Stimulated activated CD8-positive, alpha-beta memory T cell treated with anti-CD3 and anti-CD28 coated beads, Interleukin-7, amount 100 ng/mL, for 24 hours (primary cell): ENCODE results near the gene PKDCC.

Experiments used
- DNase-seq: peaks from one replicate; pipeline ENCODE4 v3.0.0-alpha.2; 2020; ENCODE audit warnings: low read depth

The PKDCC gene

GRCh38 chr2:42047488-42048298 is at the start of gene PKDCC:
PKDCC (plus strand) TSS chr2:42048021; CDS start chr2:42048200, 179 bp downstream.
- no peak for DNase-seq

- no peak for DNase-seq
Measured at GRCh38 chr2:41998186-41999127, 49.4 kb upstream of the PKDCC start.

- DNase-seq = no peak
Measured at GRCh38 chr2:41999128-41999480, 48.7 kb upstream of the PKDCC start.

DNA sequence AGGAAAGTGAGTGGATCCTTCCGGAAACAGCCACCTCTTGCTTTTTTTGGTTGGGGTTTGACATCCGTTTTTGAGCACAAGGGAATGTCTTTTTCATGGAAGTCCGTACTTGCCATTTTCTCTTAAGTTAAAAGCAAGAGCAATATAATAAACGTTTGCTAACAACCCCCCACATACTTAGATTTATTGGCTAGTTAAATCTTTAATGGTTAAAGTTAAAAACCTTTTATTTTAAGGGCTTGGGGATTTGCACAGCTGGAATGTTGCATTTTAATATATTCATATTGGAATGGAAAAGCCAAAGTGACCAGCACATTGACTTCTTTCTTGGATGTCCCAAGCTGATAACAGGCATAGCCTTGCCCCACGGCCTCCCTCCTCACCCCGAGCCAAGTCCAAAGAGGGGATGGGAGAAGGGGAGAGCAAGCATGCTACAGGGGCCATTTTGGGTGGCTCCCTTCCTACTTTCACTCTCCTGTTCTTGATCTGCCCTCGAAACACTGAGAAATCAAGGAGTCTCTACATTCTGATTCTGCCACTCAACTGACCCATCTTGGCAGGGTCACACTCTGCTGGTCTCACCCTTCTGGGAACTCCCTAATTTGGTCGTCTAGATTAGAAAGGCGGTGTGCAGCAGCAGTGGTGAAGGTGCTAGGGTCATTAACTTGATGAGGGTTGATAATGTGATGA is 48.1 kb upstream of the PKDCC start:
- DNase-seq = no peak

GRCh38 chr2:42001711-42002201 is 46.1 kb upstream of the PKDCC start:
- DNase-seq = no peak

DNA sequence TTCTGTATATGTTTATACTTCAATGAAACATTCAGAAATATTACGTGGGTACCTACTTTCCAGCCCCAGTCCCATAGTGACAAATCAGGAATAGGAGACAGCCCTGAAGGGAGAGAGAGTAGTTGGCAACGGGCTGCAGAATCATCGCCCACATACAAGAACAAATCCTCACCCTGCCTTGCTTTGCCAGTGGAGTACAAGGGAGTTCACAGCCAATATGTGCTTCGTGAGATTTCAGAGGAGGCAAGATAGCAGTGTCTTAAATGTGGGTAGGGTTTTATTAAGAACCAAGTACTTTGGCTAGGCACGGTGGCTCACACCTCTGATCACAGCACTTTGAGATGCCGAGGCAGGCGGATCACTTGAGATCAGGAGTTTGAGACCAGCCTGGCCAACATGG is 40.3 kb upstream of the PKDCC start:
- no peak for DNase-seq

- no peak for DNase-seq
Measured at GRCh38 chr2:42008241-42008921, 39.4 kb upstream of the PKDCC start.

DNA sequence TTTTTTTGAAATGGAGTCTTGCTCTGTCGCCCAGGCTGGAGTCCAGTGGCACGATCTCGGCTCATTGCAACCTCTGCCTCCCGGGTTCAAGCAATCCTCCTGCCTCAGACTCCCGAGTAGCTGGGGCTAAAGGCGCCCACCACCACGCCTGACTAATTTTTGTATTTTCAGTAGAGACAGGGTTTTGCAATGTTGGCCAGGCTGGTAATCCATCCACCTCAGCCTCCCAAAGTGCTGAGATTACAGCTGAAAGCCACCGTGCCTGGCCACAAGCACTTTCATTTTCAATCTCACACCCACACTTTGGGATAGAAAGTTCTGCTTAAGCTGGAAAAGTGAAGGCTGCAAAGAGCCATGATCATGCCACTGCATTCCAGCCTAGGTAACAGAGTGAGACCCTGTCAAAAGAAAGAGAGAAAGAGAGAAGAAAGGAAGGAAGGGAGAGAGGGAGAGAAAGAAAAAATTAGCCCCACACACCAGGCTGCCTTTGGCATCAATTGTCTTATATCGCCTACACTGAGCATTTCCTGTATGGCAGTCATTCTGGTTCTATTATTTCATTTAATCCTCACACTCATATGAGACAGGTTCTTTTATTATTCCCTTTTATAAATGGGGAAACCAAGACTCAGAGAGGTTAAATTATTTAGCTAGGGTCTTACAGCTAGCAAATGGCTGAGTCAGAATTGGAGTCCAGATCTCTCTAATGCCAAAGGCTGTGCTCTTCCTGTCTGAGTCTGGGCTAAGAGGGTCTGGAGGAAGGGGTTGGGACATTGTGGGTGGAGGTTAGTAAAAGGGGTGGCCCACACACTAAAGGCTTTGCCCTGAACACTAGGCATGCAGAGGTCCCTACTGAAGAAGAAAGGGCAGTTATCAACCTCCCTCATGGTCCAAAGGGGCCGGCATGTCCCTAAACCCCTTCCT is 37.9 kb upstream of the PKDCC start:
- no peak for DNase-seq

DNA sequence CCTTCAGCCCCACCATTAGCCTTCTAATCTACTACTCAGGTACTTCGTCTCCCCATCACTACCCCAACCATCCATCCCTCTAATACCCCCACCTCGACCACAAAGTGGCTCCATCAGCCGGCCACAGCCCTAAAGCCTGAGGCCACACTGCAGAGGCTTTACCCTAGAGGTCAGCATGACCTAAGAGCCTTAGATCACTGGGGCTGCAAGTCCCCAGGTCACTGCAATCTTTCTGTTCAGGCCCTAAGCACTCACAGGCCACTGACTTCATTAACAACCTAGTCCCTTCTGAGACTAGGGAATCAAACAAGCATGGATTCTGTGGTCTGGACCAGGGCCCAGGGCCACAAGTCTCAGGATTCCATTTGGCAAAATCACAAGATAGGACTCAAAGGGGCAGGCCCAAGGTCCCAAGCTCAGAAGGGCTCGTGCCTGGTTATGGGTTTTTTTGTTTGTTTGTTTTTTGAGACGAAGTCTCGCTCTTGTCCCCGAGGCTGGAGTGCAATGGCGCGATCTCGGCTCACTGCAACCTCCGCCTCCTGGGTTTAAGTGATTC is 37.0 kb upstream of the PKDCC start:
- no peak for DNase-seq

- no peak for DNase-seq
Measured at GRCh38 chr2:42012137-42012536, 35.7 kb upstream of the PKDCC start.

GRCh38 chr2:42012651-42013050 is 35.2 kb upstream of the PKDCC start:
- no peak for DNase-seq

DNA sequence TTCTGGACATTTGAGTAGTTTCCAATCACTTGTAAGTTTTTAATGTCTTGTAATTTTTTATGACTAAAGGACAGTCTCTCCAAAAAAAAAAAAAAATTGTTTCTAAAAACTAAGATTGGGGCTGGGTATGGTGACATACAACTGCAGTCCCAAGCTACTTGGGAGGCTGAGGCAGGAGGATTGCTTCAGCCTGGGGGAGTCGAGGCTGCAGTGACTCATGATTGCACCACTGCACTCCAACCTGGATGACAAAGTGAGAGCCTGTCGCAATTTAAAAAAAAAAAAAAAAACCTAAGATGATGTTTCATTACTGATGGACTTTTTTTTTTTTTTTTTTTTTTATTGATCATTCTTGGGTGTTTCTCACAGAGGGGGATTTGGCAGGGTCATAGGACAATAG is 34.4 kb upstream of the PKDCC start:
- no peak for DNase-seq

- DNase-seq = no peak
Measured at GRCh38 chr2:42021464-42021863, 26.4 kb upstream of the PKDCC start.

GRCh38 chr2:42025151-42025582 is 22.7 kb upstream of the PKDCC start:
- DNase-seq = no peak

DNA sequence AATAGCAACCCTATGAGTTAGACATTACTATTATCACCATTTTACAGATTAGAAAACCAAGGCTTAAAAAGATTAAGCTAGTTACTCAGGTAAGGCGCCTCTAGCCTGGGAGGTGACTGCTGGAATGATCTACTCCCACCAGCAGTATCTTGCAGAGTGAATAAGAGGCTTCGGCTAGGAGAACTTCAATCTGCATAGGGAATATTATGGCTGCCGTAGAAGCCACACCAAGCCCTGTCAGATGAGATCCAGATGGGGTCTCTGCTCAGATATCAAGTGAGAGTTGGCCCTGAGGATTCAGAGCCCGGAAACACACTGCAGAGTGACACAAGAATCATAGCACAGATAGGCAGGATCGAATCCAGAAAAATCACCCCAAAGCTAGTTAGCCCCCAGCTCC is 21.5 kb upstream of the PKDCC start:
- DNase-seq = no peak

- no peak for DNase-seq
Measured at GRCh38 chr2:42028571-42029148, 19.2 kb upstream of the PKDCC start.

DNA sequence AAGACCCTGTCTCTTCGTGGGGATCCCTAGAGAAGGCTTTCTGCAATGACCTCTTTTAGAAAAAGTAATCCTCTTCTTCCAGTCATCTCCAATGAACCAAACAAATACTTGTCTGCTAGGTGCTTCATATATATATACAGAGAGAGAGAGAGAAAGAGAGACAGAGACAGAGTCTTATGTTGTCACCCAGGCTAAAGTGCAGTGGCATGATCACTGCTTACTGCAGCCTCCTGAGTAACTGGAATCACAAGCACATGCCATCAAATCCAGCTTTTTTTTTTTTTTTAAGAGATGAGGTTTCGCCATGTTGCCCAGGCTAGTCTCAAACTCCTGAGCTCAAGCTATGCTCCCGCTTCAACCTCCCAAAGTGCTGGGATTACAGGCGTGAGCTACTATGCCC is 18.6 kb upstream of the PKDCC start:
- DNase-seq = no peak

DNA sequence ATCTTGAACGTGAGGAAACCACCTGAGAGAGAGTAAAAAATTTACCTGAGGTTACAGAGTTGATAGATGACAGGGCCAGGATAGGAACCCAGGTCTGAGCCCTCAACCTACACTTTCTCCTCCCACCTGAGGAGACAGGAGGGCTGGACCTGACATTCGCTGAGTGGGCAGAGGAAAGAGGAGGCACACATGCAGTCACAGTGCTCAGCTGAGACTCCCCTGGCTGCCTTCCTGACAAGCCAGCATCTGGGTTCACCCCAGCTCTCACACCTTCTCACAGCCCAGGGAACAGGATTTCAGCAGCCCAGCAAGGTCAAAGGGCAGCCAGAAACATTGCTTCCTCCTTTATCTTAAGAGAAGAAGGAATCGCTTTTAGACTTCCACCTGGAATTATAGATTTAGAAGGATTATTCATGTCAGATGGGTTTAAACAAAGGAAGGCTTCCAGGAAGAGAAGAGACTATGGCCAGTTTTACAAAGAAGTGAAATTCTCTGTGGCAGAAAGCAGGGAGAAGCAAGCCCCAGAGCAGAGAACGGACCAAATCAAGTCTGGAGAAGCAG is 18.1 kb upstream of the PKDCC start:
- no peak for DNase-seq

DNA sequence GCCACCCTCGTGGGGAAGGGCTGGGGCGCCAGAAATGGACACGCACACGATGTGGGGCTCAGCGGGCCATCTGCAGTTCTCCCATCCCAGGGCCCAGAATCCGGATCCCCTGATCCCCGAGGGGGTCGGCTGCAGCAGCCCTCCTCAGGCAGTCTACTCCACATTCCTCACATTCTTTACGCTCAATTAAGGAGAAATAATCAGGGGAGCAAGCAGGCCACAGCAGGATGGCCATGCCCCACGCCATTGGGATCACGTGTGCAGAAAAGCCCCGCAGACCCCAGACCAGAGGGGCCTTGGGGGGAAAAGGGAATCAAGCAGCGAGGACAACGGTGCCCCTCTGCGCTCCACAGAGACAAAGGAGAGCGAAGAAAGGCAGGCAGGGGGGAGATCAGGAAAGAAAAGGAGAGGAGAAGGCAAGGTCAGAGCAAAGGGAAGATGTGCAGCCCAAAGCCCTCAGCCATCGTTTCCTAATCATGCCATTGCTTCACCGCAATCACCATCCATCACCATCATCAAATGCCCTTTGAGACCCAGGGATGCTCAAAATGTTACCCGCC is 17.5 kb upstream of the PKDCC start:
- DNase-seq = no peak
